ENCODE data around the gene MTCH1.

Gene MTCH1

GRCh38 chr6:36970892-36971842 lies 14.8 kb downstream of the MTCH1 start:
- DNase-seq (ENCODE audit: low read depth, low spot score) = no peak

- DNase-seq (ENCODE audit: low read depth, low spot score) = no peak
Measured at GRCh38 chr6:36969988-36970891, 15.8 kb downstream of the MTCH1 start.

- DNase-seq (ENCODE audit: low read depth, low spot score) = no peak
Measured at GRCh38 chr6:36969240-36969691, 16.7 kb downstream of the MTCH1 start.

DNA sequence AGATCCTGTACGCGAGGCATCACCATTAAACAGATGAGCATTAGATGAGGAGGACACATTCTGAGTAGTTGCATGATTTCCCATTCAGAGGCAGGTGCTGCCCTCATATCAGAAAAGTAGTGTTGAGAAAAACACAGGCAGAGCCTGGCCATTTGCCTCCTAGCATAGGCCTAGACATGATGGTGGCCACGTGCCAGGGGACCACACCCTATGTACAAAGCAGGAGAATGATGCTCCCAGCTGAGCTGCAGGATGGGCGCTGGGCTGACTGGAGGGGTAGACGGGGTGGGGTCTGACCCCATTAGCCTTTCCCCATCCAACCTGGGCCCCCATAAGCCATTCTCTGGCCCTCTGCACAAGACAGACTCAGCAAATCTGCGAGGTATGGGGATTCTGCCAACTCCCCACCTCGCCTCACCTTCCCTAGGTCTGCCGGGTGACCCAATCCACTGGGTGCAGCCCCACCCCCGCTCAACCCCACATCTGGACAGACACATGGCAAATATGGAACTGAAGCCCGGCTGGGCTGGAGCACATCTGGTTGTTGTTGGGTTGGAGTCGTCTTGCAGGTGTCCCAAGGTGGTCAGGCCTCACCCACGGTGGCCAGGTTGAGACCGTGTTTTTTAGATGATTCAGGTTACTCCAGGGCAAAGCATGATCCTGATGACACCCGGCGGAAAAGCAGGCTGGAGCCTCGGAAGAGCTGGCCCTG lies 17.6 kb downstream of the MTCH1 start:
- DNase-seq (ENCODE audit: low read depth, low spot score) = no peak

DNA sequence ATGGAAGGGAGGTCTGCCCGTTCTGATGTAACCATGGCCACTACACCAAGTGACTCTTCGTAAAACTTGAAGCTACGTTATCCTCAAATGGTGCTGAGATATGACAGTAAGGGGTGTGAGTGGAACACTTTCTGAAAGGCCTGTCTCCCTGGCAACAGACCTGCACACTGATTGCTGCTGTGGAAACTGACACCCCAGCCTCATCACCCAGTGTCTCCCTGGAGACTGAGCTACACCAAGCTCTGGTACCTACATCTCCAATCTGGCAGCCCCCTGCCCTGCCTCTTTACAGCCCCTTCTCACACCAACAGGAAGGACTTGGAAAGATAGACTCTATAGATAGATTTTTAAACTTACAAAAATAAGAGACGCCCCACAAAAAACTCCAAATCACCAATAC lies 18.2 kb downstream of the MTCH1 start:
- DNase-seq (ENCODE audit: low read depth, low spot score) = no peak

GRCh38 chr6:36967301-36967700 lies 18.7 kb downstream of the MTCH1 start:
- DNase-seq (ENCODE audit: low read depth, low spot score) = no peak

GRCh38 chr6:36964908-36965307 lies 21.1 kb downstream of the MTCH1 start:
- no peak for DNase-seq (ENCODE audit: low read depth, low spot score)

DNA sequence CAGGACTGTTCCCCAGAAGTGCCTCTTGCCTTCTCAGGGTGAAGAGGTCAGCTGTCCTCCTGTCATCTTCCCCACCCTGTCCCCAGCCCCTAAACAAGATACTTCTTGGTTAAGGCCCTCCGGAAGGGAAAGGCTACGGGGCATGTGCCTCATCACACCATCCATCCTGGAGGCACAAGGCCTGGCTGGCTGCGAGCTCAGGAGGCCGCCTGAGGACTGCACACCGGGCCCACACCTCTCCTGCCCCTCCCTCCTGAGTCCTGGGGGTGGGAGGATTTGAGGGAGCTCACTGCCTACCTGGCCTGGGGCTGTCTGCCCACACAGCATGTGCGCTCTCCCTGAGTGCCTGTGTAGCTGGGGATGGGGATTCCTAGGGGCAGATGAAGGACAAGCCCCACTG lies 21.6 kb downstream of the MTCH1 start:
- no peak for DNase-seq (ENCODE audit: low read depth, low spot score)

DNA sequence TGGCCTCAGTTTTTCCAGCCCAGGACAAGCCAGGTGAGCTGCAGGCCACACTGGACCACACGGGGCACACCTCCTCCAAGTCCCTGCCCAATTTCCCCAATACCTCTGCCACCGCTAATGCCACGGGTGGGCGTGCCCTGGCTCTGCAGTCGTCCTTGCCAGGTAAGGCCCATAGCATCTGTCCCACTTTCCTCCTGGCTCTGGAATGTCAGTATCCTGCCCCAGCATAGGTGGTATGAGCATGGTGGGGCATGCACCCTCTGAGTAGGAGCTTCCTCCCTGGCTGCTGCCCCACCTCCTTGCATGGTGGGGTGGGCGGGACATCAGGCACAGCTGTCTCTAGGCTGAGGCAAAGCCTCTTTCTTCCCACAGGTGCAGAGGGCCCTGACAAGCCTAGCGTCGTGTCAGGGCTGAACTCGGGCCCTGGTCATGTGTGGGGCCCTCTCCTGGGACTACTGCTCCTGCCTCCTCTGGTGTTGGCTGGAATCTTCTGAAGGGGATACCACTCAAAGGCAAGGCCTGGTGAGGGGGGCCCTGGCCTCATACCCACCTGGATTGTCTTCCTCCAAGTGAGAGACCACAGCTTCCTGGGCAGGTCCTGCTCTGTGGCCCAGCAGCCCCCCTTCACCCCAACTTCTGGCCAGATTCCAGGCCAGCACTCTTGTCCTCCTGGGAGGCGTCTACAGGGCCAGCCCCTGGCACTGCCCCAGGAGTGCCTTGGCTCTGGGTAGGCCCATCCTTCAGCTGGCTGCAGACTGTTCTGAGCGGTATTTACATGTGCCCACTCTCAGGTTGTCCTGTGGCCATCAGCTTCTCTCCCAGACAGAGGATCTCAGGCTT lies 22.3 kb downstream of the MTCH1 start:
- no peak for DNase-seq (ENCODE audit: low read depth, low spot score)

DNA sequence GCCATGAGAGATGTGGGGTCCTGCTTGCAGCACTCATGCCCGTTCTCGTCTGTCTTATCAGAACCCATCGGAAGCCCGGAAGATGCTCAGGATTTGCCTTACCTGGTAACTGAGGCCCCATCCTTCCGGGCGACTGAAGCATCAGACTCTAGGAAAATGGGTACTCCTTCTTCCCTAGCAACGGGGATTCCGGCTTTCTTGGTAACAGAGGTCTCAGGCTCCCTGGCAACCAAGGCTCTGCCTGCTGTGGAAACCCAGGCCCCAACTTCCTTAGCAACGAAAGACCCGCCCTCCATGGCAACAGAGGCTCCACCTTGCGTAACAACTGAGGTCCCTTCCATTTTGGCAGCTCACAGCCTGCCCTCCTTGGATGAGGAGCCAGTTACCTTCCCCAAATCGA lies 23.1 kb downstream of the MTCH1 start:
- DNase-seq (ENCODE audit: low read depth, low spot score) = peak; percentile 17

DNA sequence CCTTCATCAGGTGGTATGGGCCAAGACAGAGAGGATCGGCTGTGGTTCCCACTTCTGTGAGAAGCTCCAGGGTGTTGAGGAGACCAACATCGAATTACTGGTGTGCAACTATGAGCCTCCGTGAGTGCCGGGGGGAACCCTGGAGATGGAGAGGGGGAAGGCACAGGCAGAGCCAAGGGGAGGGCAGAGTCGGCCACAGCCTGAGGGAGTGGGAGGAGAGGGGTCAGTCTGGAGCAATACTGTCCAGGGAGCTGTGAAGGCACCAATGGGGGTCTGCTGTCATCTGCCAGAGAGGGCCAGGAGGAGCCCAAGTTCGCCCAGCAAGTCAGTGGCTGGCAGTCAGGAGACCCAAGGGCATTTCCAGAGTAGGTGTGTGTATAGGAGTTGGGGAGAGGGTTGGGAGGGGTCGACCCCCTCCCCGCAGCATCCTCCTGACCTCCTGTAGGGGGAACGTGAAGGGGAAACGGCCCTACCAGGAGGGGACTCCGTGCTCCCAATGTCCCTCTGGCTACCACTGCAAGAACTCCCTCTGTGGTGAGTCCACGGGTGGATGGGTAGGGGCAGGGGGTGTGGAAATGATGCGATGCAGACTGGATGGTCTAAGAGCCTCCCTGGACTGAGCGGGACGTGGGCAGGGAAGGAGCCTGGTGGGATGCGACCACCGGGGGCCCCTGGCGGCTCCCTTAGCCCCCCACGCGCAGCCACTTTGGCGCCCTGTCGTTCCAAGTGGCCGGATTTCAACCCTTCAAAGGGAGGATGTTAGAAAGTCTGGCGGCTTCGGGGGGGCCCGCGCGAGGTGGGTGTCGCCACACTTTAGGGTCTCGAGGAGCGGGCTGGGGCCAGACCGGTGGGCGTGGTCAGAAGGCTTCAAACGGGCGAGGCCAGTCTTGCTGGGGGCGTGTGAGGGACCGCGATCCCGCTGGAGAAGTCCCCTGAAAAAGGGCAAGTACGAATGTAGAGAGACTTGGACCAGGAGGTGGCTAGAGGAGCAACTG lies 24.3 kb downstream of the MTCH1 start:
- no peak for DNase-seq (ENCODE audit: low read depth, low spot score)

- no peak for DNase-seq (ENCODE audit: low read depth, low spot score)
Measured at GRCh38 chr6:36959555-36960250, 26.3 kb downstream of the MTCH1 start.

GRCh38 chr6:36958775-36959554 lies 27.0 kb downstream of the MTCH1 start:
- DNase-seq (ENCODE audit: low read depth, low spot score) = no peak

GRCh38 chr6:36957773-36958271 lies 28.2 kb downstream of the MTCH1 start:
- DNase-seq (ENCODE audit: low read depth, low spot score) = no peak

GRCh38 chr6:36956446-36956820 lies 29.6 kb downstream of the MTCH1 start:
- no peak for DNase-seq (ENCODE audit: low read depth, low spot score)

DNA sequence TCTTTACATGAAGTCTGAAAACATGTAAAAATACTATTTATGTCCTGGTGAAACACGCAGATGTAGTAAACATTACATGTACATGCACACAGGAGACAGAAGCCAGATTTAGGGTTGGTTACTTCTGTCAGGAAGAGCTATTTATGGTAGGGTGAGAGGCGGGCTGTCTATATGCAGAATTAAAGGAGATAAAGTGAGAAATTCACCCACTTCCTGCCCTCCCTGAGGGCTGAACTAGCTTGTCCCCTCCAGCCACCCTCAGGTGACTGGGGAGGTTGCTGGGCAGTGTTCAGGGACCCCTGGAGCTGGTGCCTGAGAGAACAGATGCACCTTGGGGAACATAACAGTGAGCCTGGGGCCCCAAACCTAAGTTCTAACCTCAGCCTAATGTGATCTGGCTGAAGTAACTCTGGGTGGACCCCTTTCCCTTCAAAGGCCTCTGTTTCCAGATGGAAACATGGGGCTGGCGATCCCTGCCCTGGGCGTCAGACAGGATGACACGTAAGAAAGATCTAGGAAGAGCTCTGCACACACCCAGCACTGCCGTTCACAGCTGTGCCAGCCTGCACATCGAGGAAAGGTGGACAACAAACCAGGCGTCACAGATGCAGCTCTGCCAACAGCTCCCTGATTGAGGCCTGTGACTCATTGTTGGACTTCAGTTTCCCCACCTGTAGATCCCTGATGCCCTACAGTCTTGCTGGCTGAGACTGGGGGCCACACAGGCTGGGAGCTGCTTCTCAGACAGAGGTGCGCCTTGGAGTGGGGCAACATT lies 30.1 kb downstream of the MTCH1 start:
- DNase-seq (ENCODE audit: low read depth, low spot score) = no peak

DNA sequence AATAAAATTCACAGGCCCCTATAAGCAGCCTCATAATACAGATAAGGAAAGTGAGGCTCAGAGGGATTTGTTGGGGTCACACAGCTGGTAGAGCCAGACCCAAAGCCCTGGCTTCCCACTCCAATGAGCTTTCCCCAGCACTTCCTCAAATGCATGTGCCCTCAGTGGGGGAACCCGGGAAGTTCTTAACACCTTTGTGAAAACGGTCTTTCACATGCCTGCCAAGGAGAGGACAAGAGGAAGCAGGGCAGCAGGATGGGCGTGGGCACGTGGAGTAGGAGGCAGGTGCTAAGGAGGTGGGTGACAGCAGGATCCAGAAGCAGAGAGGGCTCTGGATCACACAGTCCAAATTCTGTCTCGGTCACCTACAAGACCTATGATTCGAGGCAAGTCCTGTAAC lies 30.9 kb downstream of the MTCH1 start:
- DNase-seq (ENCODE audit: low read depth, low spot score) = no peak
